ENCODE results near the gene MAN2A2.

Gene MAN2A2

GRCh38 chr15:90911302-90911623 is 8.2 kb downstream of the MAN2A2 start:
- no peak for TF ChIP-seq PKNOX1 (IDR thresholded peaks at IDR 0.05)
- TF ChIP-seq ZNF384 (IDR thresholded peaks at IDR 0.05) = no peak
- TF ChIP-seq TARDBP (IDR thresholded peaks at IDR 0.05) = no peak
- TF ChIP-seq LEF1 (IDR thresholded peaks at IDR 0.05; ENCODE audit: borderline replicate concordance) = no peak
- no peak for TF ChIP-seq L3MBTL2 (conservative IDR thresholded peaks at IDR 0.05)
- no peak for TF ChIP-seq CTBP1 (IDR thresholded peaks at IDR 0.05; ENCODE audit: borderline replicate concordance)
- TF ChIP-seq HDGF (IDR thresholded peaks at IDR 0.05; ENCODE audit: borderline replicate concordance) = no peak
- no peak for TF ChIP-seq SP1 (IDR thresholded peaks at IDR 0.05)
- TF ChIP-seq SUZ12 (IDR thresholded peaks at IDR 0.05) = no peak
- no peak for TF ChIP-seq NFRKB (IDR thresholded peaks at IDR 0.05)
- TF ChIP-seq ELF4 (IDR thresholded peaks at IDR 0.05) = no peak
- TF ChIP-seq FOXA1 (IDR thresholded peaks at IDR 0.05) = no peak
- no peak for TF ChIP-seq FOXM1 (IDR thresholded peaks at IDR 0.05; ENCODE audit: borderline replicate concordance)
- no peak for TF ChIP-seq FOXK2 (IDR thresholded peaks at IDR 0.05)
- DNase-seq (ENCODE audit: extremely low spot score) = no peak
- CTCF ChIA-PET = no interaction called here
- POLR2A ChIA-PET = no interaction called here

GRCh38 chr15:90911906-90912769 is 9.0 kb downstream of the MAN2A2 start:
- TF ChIP-seq NFRKB (IDR thresholded peaks at IDR 0.05) (no peak), ZNF384 (IDR thresholded peaks at IDR 0.05) (no peak), FOXK2 (IDR thresholded peaks at IDR 0.05) (no peak)
- ChIA-PET POLR2A (interaction anchor here (2.8 to 3.4 kb wide), 2 partner anchors 9 to 10 kb away, joined by 8 to 16 read pairs; partner anchors contain the start of gene MAN2A2), CTCF (no interaction called here)
- no peak for DNase-seq (ENCODE audit: extremely low spot score)

- CTCF ChIA-PET = no interaction called here
- no peak for DNase-seq (ENCODE audit: extremely low spot score)
- TF ChIP-seq HDGF (IDR thresholded peaks at IDR 0.05; ENCODE audit: borderline replicate concordance) (no peak), ZNF384 (IDR thresholded peaks at IDR 0.05) (no peak), TARDBP (IDR thresholded peaks at IDR 0.05) (no peak), LEF1 (IDR thresholded peaks at IDR 0.05; ENCODE audit: borderline replicate concordance) (no peak)
- POLR2A ChIA-PET = interaction anchor here (2.8 to 3.4 kb wide), 2 partner anchors 9 to 10 kb away, joined by 8 to 16 read pairs; partner anchors contain the start of gene MAN2A2
These were observed 9.6 kb downstream of the MAN2A2 start for GRCh38 chr15:90912770-90913075.

- CTCF ChIA-PET = interaction anchor here (0.5 to 1.1 kb wide), 3 partner anchors 9 to 668 kb away, joined by 3 to 7 read pairs (median 3); no protein-coding TSS in a partner anchor
- no peak for DNase-seq (ENCODE audit: extremely low spot score)
- POLR2A ChIA-PET = interaction anchor here (0.7 to 3.4 kb wide), 3 partner anchors 9 to 18 kb away, joined by 3 to 16 read pairs (median 8); partner anchors contain the start of gene MAN2A2
- no peak for TF ChIP-seq SUZ12 (IDR thresholded peaks at IDR 0.05)
- TF ChIP-seq BHLHE40 (IDR thresholded peaks at IDR 0.05; ENCODE audit: borderline replicate concordance) = no peak
- TF ChIP-seq ZNF384 (IDR thresholded peaks at IDR 0.05) = no peak
- TF ChIP-seq ELF4 (IDR thresholded peaks at IDR 0.05) = no peak
- no peak for TF ChIP-seq LEF1 (IDR thresholded peaks at IDR 0.05; ENCODE audit: borderline replicate concordance)
- TF ChIP-seq NFRKB (IDR thresholded peaks at IDR 0.05) = no peak
- no peak for TF ChIP-seq FOXK2 (IDR thresholded peaks at IDR 0.05)
- TF ChIP-seq FOXA1 (IDR thresholded peaks at IDR 0.05) = no peak
- TF ChIP-seq HDGF (IDR thresholded peaks at IDR 0.05; ENCODE audit: borderline replicate concordance) = no peak
- TF ChIP-seq CTBP1 (IDR thresholded peaks at IDR 0.05; ENCODE audit: borderline replicate concordance) = no peak
- TF ChIP-seq L3MBTL2 (conservative IDR thresholded peaks at IDR 0.05) = no peak
- TF ChIP-seq TARDBP (IDR thresholded peaks at IDR 0.05) = no peak
- TF ChIP-seq PKNOX1 (IDR thresholded peaks at IDR 0.05) = no peak
- TF ChIP-seq FOXM1 (IDR thresholded peaks at IDR 0.05; ENCODE audit: borderline replicate concordance) = no peak
- TF ChIP-seq ARNT (IDR thresholded peaks at IDR 0.05) = no peak
- no peak for TF ChIP-seq SP1 (IDR thresholded peaks at IDR 0.05)
These were observed 10.4 kb downstream of the MAN2A2 start for GRCh38 chr15:90913398-90913944.

- POLR2A ChIA-PET = interaction anchor here (0.7 to 3.4 kb wide), 3 partner anchors 8 to 19 kb away, joined by 3 to 16 read pairs (median 8); partner anchors contain the start of gene MAN2A2
- CTCF ChIA-PET = interaction anchor here (0.9 to 1.1 kb wide), 2 partner anchors 10 to 17 kb away, joined by 3 read pairs; no protein-coding TSS in a partner anchor
- no peak for DNase-seq (ENCODE audit: extremely low spot score)
- TF ChIP-seq CTBP1 (IDR thresholded peaks at IDR 0.05; ENCODE audit: borderline replicate concordance) (no peak), HDGF (IDR thresholded peaks at IDR 0.05; ENCODE audit: borderline replicate concordance) (no peak), PKNOX1 (IDR thresholded peaks at IDR 0.05) (no peak), NFRKB (IDR thresholded peaks at IDR 0.05) (no peak), ARNT (IDR thresholded peaks at IDR 0.05) (no peak), L3MBTL2 (conservative IDR thresholded peaks at IDR 0.05) (no peak), FOXM1 (IDR thresholded peaks at IDR 0.05; ENCODE audit: borderline replicate concordance) (no peak), SUZ12 (IDR thresholded peaks at IDR 0.05) (no peak), ELF4 (IDR thresholded peaks at IDR 0.05) (no peak), LEF1 (IDR thresholded peaks at IDR 0.05; ENCODE audit: borderline replicate concordance) (no peak), ZNF384 (IDR thresholded peaks at IDR 0.05) (no peak), FOXA1 (IDR thresholded peaks at IDR 0.05) (no peak), BHLHE40 (IDR thresholded peaks at IDR 0.05; ENCODE audit: borderline replicate concordance) (no peak), TARDBP (IDR thresholded peaks at IDR 0.05) (no peak), FOXK2 (IDR thresholded peaks at IDR 0.05) (no peak), SP1 (IDR thresholded peaks at IDR 0.05) (no peak)
These were observed 11.4 kb downstream of the MAN2A2 start for GRCh38 chr15:90914305-90915080.

All from HEK293T (cell line).